Measurements from ENCODE around the gene ULBP1.
"Not testable (repeated sequence)": the region's sequence is repeated elsewhere in the genome, so short reads cannot be mapped to it uniquely, and the experiment has no call there.

Gene ULBP1

DNA sequence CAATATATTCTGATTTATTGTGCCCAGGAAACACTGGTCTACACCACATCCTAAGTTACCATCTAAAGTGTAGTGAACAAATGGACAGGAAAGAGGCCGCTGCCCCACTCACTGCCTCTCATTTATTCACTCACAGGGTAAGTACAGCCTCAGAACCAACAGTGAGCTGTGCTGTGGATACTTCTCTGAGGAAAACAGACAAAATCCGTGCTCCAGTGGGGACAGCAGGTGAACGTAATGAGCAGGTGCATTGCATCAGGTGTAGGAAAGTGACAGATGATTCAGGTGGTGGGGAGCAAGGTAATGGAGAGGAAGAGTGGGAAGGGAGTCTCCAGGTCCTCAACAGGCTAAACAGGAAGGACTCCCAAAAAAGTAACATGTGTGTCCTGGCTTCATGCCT is 30.3 kb upstream of the ULBP1 start:
- no peak for DNase-seq (ENCODE audit: low read depth in 3 of 3)

DNA sequence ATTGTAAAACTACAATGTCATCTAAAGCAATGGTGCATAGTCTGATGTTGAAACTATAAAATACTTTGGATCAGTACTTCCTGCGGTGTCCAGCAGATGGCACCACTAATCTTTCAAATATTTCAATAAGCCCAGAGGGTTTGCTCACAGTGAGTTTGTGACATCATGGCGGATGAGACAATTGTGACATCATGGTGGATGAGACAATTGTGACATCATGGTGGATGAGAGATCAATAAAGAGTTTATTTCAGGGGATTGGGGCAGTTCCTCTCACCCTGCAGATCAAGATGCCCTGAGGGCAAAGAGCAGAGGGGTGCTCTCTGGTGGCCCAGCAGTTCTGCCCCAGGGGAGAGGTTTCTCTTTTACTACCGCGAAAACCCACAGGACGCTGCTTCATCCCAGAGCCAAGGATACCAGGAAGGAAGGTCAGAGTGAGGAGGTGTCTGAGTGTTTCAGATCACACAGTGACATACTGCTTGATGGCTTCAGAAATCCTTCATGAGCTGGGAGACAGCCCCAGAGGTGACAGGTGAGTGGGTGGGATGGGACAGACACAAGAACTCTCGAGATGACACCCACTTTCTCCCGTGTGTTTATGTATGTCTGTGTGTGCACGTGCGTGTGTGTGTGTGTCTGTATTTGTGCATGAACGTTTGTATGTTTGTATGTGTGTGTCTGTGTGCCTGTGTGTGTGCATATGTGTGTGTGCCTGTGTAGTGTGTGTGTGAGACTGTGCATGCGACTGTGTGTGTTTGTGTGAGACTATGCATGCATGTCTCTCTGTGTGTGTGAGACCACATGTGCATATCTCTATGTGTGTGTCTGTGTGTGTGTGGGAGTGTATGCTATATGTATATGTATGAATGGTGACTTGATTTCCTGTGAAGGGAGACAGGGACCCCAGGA is 29.2 kb upstream of the ULBP1 start:
- peak in 2 of 3 experiments; percentile 42 to 54 for DNase-seq (ENCODE audit: low read depth in 3 of 3)

DNA sequence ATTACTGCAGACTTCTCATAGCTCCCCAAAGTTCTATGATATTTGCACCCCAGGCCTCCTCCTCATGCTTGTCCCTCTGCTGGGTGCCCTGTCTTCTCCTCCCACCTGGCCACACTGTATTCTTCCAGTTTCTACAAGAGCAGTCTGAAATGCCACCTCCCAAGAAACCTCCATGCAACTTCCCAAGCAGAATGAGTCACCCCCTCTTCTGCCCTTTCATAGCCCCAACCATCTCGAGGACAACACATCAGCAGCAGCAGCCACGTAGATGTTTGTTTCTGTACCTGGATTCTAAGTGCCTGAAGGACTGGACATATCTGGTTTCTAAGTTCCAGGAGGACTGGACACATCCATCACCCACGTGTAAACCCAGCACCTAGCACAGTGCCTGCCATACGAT is 28.5 kb upstream of the ULBP1 start:
- DNase-seq (ENCODE audit: low read depth in 3 of 3): no peak

DNA sequence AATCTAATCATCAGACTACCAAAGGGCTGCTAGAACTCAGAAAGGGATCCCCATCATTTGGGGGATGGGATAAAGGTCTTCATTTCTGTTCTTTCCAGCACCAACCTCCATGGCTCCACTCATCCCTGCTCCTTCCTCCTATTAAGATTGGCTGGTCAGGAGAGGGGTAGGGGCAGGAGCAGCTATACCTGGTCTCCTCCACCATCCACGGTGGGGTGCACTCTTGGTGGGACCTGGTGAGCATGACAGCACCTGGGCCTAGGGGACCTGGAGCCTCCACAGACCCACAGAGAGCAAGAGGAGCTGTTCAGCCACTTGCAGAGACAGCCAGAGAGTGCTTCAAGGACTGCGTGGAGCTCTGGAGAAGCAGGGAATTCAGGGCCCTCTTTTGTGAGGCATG is 28.1 kb upstream of the ULBP1 start:
- no peak for DNase-seq (ENCODE audit: low read depth in 3 of 3)

DNA sequence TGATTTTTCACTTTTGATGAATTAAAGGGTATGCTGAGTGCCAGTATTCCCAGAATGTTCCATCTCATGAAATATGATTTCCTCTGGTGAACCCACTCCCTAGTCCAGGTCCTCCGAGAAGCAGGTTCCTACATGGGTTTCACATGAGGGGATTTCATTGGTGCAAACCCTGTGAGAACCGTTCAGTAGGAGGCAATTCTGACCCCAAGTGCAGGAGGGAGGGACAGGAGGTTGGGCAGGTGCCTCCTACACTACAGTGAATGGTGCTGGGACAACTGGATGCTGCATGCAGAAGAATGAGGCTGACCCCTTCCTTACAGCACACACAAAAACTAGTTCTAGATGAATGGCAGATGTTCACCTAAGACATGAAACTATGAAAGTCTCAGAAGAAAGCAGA is 27.0 kb upstream of the ULBP1 start:
- DNase-seq (ENCODE audit: low read depth in 3 of 3): no peak

DNA sequence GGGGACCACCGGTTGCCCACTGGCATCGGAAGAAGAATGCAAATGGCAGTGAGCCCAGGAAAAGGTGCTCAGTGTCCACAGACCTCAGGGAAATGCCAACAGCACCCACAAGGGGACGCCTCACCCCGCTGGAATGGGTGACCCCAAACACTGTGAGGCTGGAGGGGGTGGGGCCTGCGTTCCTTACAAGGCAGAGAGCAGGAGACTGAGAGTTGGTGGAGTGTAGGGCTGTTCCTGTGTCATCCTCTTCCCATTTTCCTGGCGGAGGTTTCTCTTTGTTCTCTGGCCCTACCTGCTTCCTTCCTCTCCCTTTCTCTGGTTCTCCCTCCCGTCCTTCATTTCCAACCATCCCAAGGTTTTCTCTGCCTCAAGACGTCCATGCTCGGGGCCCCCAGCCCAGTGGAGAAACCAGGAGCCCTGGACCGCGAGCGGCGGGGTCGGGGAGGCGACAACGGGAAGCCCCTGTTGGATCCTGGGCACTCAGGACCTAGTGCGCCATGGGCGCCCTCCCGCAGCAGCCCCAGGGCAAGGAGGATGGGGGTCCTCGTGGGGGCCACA is 25.7 kb upstream of the ULBP1 start:
- not testable (repeated sequence) for DNase-seq (ENCODE audit: low read depth in 3 of 3)

DNA sequence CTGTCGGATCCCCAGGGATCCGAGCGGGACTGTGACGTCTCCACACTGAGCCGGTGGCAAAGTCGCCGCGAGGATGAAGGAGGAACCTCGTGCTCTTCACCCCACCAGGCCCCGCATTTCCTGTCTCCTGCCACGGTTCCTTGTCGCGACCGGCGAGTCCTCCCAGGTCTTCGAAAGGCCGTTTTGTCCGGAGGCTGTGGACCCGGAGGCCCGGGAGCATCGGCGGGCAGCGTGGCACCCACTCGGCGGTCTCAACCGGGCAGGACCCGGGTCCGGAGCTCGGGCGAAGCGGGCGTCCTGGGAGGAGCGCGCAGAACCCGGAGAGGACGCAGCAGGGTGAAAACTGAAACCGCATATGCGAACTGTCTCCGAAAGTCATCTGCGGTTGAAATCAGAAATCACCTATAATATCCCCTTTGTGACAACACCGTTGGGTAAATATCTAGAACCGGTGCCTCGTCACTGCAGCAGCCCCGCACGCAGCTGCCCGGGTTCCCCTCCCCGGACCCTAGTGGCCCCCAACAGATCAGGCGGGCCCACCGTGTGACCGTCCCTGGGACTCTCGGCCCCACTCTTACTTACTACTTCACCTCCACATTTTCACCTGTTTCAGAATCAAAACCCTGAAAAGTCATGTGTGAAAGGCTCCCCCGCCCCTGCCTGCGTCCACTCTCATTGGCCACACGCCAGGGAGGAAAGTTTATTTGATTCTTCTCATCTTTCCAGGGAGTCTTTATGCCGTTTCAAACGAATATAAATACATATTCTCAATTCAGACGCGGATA is 25.0 kb upstream of the ULBP1 start:
- DNase-seq (ENCODE audit: low read depth in 3 of 3): peak in 1 of 3 experiments; percentile 20

DNA sequence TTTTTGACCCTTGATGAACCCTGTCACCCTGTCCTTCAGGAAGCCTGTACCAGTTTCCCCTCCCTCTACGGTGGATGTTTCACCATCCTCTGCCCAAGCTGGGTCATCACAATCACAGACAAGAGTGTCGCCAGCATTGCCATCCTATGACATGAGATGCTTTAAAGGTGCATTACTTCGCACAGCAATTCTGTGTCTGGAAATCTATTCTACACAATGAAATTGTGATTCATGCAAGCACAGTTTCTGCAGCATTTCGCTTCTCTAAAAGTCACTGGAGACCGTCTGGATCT is 24.4 kb upstream of the ULBP1 start:
- DNase-seq (ENCODE audit: low read depth in 3 of 3): no peak

DNA sequence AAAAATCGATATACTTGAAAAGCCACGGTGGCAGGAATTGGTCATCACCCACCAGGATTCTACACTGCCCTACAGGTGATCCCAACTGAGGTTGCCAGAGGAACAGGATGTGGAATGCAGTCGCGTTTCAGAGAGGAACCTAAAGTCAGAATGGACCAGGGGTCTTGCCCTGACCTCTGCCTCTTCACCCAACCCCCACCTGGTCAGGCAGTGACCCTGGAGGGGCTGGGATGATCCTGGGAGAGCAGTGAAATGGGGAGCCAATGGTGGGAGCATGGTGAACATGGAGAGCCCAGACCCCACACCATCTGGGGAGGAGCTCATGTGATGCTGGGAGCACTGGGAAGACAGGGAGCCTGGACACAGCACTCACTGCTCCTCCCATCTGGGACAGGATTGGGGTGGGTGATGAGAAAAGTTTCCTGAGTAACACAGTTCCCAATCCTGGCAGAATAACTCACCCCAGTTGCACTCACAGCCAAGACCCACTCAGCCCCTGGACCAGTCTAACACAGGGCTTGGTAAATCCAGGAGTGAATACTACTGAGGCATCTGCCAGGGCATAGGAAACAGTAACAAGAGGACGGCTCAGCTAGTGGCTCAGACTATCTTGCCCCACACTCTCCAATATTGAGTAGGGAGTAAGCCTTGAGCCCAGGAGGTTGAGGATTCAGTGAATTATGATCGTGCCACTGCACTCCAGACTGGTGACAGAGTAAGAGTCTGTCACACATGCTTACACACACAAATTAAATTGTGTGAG is 23.7 kb upstream of the ULBP1 start:
- DNase-seq (ENCODE audit: low read depth in 3 of 3): no peak

DNA sequence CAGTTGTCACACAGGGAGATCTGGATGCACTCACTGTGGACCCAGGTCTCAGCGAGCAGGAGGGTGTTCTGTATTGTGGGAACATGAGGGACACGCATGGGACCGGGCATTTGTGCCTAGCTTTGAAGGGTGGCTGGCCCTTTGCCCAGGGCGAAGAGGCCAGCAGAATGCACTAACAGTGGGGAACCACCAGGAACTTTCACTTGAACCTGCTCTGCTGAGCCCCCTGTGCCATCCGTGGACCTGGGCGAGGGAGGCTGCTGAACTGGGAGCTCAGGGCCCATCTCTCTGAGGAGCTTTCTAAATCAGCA is 23.1 kb upstream of the ULBP1 start:
- no peak for DNase-seq (ENCODE audit: low read depth in 3 of 3)

DNA sequence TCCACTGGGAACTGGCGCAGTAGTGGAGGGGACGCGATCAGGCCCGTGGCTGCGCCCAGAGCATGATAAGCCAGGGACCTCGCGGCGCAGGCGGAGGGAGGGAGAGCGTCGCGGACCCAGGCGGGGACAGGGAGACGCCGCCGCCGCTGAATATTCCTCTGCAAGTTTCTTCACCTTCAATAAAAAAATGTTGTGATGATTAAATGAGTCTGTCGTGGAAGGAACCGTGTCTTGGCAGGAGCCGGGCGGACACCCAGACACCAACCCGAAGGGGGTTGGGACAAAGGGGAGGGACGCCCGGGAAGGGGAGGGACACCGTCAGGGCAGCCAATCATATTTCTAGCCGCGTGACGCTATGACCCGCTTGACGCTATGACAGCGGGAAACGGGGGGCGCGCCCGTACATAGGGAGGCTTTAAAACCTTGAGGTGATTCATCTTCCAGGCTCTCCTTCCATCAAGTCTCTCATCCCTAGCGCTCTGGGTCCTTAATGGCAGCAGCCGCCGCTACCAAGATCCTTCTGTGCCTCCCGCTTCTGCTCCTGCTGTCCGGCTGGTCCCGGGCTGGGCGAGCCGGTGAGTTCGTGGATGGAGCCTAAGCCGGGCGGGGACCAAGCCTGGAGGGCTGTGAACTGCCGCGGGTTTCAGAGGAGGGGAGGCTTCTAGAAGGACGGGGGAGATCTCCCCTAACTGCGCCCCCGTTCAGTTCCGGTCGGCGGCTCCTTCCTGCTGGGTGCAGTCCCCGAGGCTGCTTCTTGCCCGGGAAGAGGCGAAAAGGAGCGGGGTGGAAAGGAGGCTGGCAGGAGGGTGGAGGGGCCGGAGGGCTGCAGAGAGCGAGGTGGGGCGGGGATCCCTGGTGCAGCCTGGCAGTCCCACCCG is 21.9 kb upstream of the ULBP1 start, which contains the start of gene ULBP2:
ULBP2 (plus strand) TSS at position 432 of the 878 bp plus-strand sequence; CDS start at position 491, 59 bp downstream.
- DNase-seq (ENCODE audit: low read depth in 3 of 3): peak; percentile 72 to 86 (median 82)

DNA sequence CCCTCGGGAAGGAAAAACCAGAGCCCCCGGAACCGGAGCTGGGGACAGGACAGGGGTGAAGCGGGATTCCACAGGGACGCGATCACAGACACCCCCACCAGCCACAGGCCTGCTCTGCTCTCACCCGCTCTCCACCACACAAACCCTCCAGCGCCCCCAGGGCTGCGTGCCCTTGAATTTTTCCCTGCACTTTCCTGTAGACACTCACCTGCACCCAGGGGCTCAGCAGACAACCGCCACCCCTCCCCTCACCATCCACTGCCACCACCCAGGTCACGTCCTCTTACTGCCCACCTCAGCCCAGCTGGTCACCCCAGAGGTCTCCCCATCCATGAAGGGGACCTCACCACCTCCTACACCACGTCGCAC is 21.3 kb upstream of the ULBP1 start:
- no peak for DNase-seq (ENCODE audit: low read depth in 3 of 3)

DNA sequence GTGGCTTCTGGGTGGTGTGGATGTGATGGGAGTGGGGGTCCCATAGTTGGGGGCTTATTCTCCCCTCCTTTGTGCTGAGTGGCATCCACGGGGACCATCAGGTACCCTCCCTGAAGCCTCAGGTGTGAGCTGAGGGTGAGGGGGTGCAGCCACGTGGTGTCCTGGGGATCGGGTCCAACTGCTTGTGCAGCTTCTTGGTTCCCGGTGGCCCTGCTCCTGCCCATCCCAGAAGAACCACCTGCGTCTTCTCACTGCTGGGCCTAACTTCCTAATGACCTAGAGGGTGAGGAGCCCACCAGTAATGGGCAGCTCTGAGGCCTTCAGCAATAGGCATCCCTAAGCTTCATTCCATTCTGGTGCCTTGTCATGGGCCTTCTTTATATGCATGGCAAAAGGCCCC is 20.4 kb upstream of the ULBP1 start:
- not testable (repeated sequence) for DNase-seq (ENCODE audit: low read depth in 3 of 3)

DNA sequence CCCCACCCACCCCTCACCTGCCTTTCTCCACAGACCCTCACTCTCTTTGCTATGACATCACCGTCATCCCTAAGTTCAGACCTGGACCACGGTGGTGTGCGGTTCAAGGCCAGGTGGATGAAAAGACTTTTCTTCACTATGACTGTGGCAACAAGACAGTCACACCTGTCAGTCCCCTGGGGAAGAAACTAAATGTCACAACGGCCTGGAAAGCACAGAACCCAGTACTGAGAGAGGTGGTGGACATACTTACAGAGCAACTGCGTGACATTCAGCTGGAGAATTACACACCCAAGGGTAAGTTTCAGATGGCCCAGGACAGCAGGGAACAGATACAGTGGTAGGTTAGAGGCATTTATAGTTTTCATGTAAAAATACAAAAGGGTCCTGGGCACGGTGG is 18.5 kb upstream of the ULBP1 start:
- DNase-seq (ENCODE audit: low read depth in 3 of 3): not testable (repeated sequence)

DNA sequence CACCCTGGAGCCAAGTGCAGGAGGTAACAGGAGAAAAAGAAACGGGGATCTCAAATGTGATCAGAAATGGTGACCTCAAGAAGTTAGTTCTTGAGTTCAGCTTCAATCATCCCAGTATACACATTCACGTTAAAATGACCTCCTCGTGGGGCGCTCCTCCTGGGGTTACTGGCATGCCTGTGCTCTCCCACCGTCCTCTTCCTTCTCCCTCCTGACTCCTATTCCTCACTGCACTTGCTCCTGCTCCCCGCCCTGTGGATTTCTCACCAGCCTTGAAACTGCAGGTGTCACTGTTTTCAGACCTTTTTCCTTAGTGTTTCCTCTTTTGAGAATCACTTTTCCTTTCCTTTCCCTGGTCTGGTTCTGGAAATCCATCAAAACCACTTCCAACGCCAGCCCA is 17.1 kb upstream of the ULBP1 start:
- not testable (repeated sequence) for DNase-seq (ENCODE audit: low read depth in 3 of 3)

DNA sequence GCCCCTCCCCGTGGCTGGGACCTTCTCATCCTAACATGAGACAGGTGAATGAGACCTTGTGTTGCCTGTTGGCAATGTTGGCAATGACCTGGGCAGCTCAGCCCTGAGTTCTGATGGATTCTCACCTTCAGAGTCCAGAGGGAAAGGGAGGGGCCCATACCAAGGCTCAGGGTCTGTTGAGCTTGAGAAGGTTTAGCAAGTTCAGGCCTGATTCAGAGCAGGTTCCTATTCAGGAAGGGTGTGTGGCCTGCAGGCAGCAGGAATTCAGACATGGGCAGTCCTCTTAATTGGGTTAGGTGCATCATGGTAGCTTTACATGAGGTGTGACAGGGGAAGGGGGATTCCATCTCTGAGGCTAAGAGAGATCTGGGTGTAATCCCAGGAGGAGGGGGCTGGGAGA is 16.2 kb upstream of the ULBP1 start:
- not testable (repeated sequence) for DNase-seq (ENCODE audit: low read depth in 3 of 3)

DNA sequence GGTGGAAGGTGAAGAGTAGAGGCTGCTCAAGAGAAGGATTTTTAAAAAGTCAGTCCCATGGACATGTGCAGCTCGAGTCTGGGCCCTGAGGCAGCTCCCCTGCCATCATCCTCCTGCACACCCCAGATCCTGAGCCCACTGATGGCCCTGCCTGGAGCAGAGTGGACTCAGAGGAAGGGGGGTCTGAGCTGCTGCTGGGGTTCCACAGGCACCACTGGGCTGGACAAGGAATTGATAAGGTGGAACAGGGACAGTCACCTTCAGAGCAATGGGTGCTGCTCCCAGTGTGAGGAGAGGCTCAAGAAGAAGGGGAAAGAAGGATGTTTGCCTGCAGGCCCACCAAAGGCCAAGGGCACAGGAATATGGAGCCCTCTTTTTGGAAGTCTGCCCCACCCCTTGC is 15.7 kb upstream of the ULBP1 start:
- DNase-seq (ENCODE audit: low read depth in 3 of 3): no peak

DNA sequence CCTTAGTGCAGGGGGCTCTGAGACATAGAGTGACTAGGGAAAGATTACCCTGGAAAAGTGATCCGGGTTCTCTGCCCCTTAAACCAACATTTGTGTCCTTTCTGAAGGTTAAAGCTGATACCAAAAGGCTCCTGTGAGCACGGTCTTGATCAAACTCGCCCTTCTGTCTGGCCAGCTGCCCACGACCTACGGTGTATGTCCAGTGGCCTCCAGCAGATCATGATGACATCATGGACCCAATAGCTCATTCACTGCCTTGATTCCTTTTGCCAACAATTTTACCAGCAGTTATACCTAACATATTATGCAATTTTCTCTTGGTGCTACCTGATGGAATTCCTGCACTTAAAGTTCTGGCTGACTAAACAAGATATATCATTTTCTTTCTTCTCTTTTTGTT is 15.1 kb upstream of the ULBP1 start:
- DNase-seq (ENCODE audit: low read depth in 3 of 3): no peak

DNA sequence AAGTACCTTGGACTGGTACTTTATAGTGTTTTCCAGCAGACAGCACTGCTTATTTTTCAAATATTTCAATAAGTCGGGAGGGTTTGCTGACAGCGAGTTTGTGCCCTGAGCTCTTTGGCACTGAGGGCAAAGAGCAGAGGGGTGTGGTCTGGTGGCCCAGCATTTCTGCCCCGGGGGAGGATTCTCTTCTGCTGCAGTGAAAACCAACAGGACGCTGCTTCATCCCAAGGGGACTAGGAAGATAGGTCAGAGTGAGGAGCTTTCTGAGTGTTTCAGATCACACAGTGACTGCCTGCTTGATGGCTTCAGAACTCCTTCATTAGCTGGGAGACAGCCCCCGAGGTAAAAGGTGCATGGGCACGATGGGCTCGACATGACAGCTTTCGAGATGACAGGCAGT is 13.3 kb upstream of the ULBP1 start:
- DNase-seq (ENCODE audit: low read depth in 3 of 3): no peak

DNA sequence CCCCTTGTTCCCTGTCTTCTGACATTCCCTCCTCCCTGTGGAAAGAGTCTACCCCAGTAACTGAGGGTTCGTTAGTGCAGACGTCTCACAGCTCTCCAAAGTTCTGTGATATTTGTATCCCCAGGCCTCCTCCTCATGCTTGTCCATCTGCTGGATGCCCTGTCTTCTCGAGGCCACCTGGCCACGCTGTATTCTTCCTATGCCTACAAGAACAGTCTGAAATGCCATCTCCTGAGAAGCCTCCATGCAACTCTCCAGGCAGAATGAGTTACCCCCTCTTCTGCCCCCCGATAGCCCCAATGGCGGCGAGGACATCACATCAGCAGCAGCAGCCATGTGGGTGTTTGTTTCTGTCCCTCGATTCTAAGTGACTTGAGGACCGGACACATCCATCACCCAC is 12.6 kb upstream of the ULBP1 start:
- no peak for DNase-seq (ENCODE audit: low read depth in 3 of 3)

DNA sequence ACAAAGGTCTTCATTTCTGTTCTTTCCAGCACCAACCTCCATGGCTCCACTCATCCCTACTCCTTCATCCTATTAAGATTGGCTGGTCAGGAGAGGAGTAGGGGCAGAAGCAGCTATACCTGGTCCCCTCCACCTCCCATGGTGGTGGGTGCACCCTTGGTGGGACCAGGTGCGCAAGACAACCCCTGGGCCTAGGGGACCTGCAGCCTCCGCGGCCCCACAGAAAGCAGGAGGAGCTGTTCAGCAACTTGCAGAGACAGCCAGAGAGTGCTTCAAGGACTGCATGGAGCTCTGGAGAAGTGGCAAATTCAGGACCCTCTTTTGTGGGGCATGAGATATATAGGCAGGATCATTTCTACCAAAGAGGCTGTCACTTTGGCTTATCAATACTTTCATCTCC is 12.1 kb upstream of the ULBP1 start:
- no peak for DNase-seq (ENCODE audit: low read depth in 3 of 3)

Measured in stimulated activated CD4-positive, alpha-beta T cell treated with anti-CD3 and anti-CD28 coated beads, TNF-alpha, amount 100 ng/mL, for 4 hours (primary cell).